ENCODE data around the gene RACGAP1. TPM values are rescaled to one million over a fixed set of nuclear protein-coding genes. Genes with fewer than 3 reads are reported as not detected.

The RACGAP1 gene
- total RNA-seq, 1 experiment from 2014 or later = 147 TPM

GRCh38 chr12:50039151-50039835 lies 14.0 kb upstream of the RACGAP1 start:
- in situ Hi-C loops (cut with HindIII; ENCODE audit: low pct_unique_long_range_greater_than_20kb, low sequenced_read_pairs) (no loop called here), intact Hi-C loops (cut with micrococcal nuclease; ENCODE audit: unreplicated experiment) (no loop called here)
- peak; percentile 90 for ATAC-seq
- ChIA-PET CTCF (interaction anchor here (0.6 to 2.3 kb wide), 9 partner anchors 9 to 71 kb away, joined by 3 to 18 read pairs (median 4); no protein-coding TSS in a partner anchor), POLR2A (interaction anchor here (0.7 kb wide), 1 partner anchor 83 kb away, joined by 5 read pairs; no protein-coding TSS in a partner anchor)
- BruUV-seq (replicated peaks) = no TSS peak
- no peaks in the 10 kb centered on the region for H3K9me3 ChIP-seq (ENCODE audit: control insufficient read depth, insufficient read depth, low read depth, low read length)
- no peak overlapping the region for H3K4me3 ChIP-seq (ENCODE audit: low read depth in 2 of 2, low read length in 2 of 2)
- no peaks in the 10 kb centered on the region for H3K27me3 ChIP-seq (ENCODE audit: control insufficient read depth, insufficient read depth, low read length)
- TF ChIP-seq POLR2AphosphoS5 (IDR thresholded peaks at IDR 0.05; ENCODE audit: low read depth, low read length) (no peak), CTCF (IDR thresholded peaks at IDR 0.05) (peak; percentile 96)
- no peak overlapping the region for H3K27ac ChIP-seq (ENCODE audit: low read length)
- no peaks in the 10 kb centered on the region for H3K4me1 ChIP-seq (ENCODE audit: control insufficient read depth, insufficient read depth, low read length)
- peak; percentile 32 for DNase-seq (ENCODE audit: low read depth, low spot score)
- H3K36me3 ChIP-seq (ENCODE audit: control insufficient read depth, insufficient read depth, low read length) = no peaks in the 10 kb centered on the region

GRCh38 chr12:50038336-50038735 lies 13.0 kb upstream of the RACGAP1 start:
- Histone ChIP-seq H3K27ac (ENCODE audit: low read length) (no peak overlapping the region), H3K36me3 (ENCODE audit: control insufficient read depth, insufficient read depth, low read length) (no peaks in the 10 kb centered on the region), H3K27me3 (ENCODE audit: control insufficient read depth, insufficient read depth, low read length) (no peaks in the 10 kb centered on the region), H3K9me3 (ENCODE audit: control insufficient read depth, insufficient read depth, low read depth, low read length) (no peaks in the 10 kb centered on the region), H3K4me1 (ENCODE audit: control insufficient read depth, insufficient read depth, low read length) (no peaks in the 10 kb centered on the region), H3K4me3 (ENCODE audit: low read depth in 2 of 2, low read length in 2 of 2) (no peak overlapping the region)
- CTCF ChIA-PET = interaction anchor here (0.6 to 2.3 kb wide), 6 partner anchors 8 to 57 kb away, joined by 3 to 10 read pairs (median 4); no protein-coding TSS in a partner anchor
- DNase-seq (ENCODE audit: low read depth, low spot score) (no peak), ATAC-seq (no peak)
- POLR2A ChIA-PET = no interaction called here
- TF ChIP-seq TCF7L2 (IDR thresholded peaks at IDR 0.05; ENCODE audit: low read depth, low read length) = no peak
- TF ChIP-seq POLR2AphosphoS5 (IDR thresholded peaks at IDR 0.05; ENCODE audit: low read depth, low read length) = no peak
- no TSS peak for BruUV-seq (replicated peaks)
- in situ Hi-C loops (cut with HindIII; ENCODE audit: low pct_unique_long_range_greater_than_20kb, low sequenced_read_pairs) = no loop called here
- intact Hi-C loops (cut with micrococcal nuclease; ENCODE audit: unreplicated experiment) = no loop called here

DNA sequence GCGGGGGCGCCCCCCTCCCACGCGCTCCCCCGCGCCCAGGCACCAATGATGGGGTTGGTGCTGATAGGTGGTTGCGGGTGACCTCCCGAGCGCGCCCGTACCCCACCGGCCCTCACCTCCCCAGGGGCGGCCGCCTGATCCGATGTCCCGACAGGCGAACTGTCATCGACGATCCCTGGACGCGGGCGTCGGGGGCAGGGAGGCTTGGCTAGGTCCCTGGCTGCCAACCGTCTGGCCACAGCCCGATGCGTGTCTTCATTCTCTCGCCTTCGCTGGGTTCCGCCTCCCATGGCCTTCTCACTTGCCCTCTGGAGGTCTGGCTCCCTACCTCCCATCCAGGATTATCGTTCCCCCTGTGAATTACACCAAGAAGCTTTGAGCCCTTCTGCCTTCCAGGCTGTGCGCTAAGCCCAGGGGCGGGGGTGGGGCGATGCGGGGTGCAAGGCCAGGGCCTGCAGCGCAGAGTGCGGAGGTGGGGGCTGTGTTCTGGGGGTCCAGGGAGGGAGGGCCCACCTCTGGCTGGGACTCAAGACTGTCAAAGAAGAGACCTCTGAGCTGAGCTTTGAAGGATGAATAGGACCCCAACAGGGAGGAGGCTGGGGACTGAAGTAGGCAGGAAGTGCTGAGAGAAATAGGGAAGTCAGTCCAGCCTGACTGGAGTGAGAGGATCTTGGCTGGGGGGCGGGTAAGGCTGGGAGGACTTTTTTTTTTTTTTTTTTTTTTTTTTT lies 7.7 kb upstream of the RACGAP1 start:
- Histone ChIP-seq H3K27me3 (ENCODE audit: control insufficient read depth, insufficient read depth, low read length) (no peaks in the 10 kb centered on the region), H3K36me3 (ENCODE audit: control insufficient read depth, insufficient read depth, low read length) (no peaks in the 10 kb centered on the region), H3K4me3 (ENCODE audit: low read depth in 2 of 2, low read length in 2 of 2) (no peak overlapping the region), H3K27ac (ENCODE audit: low read length) (no peak overlapping the region), H3K4me1 (ENCODE audit: control insufficient read depth, insufficient read depth, low read length) (no peaks in the 10 kb centered on the region), H3K9me3 (ENCODE audit: control insufficient read depth, insufficient read depth, low read depth, low read length) (no peaks in the 10 kb centered on the region)
- ATAC-seq (no peak), DNase-seq (ENCODE audit: low read depth, low spot score) (no peak)
- CTCF ChIA-PET = interaction anchor here (0.6 kb wide), 1 partner anchor 100 kb away, joined by 3 read pairs; no protein-coding TSS in a partner anchor
- in situ Hi-C loops (cut with HindIII; ENCODE audit: low pct_unique_long_range_greater_than_20kb, low sequenced_read_pairs) (no loop called here), intact Hi-C loops (cut with micrococcal nuclease; ENCODE audit: unreplicated experiment) (no loop called here)
- TF ChIP-seq POLR2AphosphoS5 (IDR thresholded peaks at IDR 0.05; ENCODE audit: low read depth, low read length) (no peak), TCF7L2 (IDR thresholded peaks at IDR 0.05; ENCODE audit: low read depth, low read length) (no peak), SIN3A (IDR thresholded peaks at IDR 0.05; ENCODE audit: borderline replicate concordance, insufficient read depth, low read depth, low read length) (no peak), CTCF (IDR thresholded peaks at IDR 0.05) (no peak)
- TF ChIP-seq, protein P1, sequence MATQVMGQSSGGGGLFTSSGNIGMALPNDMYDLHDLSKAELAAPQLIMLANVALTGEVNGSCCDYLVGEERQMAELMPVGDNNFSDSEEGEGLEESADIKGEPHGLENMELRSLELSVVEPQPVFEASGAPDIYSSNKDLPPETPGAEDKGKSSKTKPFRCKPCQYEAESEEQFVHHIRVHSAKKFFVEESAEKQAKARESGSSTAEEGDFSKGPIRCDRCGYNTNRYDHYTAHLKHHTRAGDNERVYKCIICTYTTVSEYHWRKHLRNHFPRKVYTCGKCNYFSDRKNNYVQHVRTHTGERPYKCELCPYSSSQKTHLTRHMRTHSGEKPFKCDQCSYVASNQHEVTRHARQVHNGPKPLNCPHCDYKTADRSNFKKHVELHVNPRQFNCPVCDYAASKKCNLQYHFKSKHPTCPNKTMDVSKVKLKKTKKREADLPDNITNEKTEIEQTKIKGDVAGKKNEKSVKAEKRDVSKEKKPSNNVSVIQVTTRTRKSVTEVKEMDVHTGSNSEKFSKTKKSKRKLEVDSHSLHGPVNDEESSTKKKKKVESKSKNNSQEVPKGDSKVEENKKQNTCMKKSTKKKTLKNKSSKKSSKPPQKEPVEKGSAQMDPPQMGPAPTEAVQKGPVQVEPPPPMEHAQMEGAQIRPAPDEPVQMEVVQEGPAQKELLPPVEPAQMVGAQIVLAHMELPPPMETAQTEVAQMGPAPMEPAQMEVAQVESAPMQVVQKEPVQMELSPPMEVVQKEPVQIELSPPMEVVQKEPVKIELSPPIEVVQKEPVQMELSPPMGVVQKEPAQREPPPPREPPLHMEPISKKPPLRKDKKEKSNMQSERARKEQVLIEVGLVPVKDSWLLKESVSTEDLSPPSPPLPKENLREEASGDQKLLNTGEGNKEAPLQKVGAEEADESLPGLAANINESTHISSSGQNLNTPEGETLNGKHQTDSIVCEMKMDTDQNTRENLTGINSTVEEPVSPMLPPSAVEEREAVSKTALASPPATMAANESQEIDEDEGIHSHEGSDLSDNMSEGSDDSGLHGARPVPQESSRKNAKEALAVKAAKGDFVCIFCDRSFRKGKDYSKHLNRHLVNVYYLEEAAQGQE (IDR thresholded peaks at IDR 0.05; ENCODE audit: insufficient read depth in 1 of 2, low read depth in 2 of 2, low read length in 1 of 2) = no peak
- no TSS peak for BruUV-seq (replicated peaks)
- POLR2A ChIA-PET = no interaction called here
